G401 (cell line): ENCODE data around the gene COLEC12. TPM values are rescaled to one million over a fixed set of nuclear protein-coding genes. Genes with fewer than 3 reads are reported as not detected.
"Not testable (repeated sequence)": the region's sequence is repeated elsewhere in the genome, so short reads cannot be mapped to it uniquely, and the experiment has no call there.

Experiments
- DNase-seq: peaks from one replicate; pipeline ENCODE4 v3.0.0-alpha.2; 2015; ENCODE audit warnings: low spot score
- in situ Hi-C: cut with HindIII; loops from 2 replicates; pipeline ENCODE4 v1.10.0; 2016; ENCODE audit warnings: low sequenced_read_pairs, mixed read lengths
- total RNA-seq: library from RNA; depleted of rRNA; stranded (reverse); fragments of >200 nt; shearing (Covaris generic); gene quantifications from 2 replicates; pipeline ENCODE4 v1.2.3, GENCODE V29; 2014

COLEC12 gene
- total RNA-seq, 1 experiment from 2014 or later, result 2.4 TPM

DNA sequence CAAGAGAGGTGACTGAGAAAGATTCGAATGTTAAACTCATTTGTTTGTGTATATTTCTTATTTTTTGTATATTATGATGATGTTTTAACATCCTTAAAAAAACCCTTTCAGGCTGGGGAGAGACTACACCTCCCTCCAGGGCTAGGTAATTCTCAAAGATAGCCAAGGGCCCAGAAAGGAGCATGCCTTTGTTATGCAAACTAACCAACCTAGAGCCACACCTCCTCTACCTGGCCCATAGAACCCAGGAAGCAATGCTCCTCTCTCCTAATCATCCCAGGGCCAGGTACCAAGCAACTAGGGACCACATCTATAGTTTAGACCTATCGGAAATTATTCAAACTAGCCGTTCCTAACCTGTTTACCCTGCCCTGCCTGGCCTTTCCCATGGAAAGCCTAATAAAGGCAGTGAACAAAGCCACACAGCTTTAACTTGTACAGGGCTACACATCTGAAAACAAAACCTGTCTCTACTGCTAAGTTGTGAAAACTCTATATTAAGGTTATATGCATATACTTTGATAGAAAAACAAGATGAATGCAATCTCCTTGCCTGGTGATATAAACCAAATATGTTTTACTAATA is 79.7 kb downstream of the COLEC12 start:
- no peak for DNase-seq
- in situ Hi-C loops, result no loop called here

GRCh38 chr18:419541-420175 is 80.8 kb downstream of the COLEC12 start:
- no peak for DNase-seq
- in situ Hi-C loops, result no loop called here

GRCh38 chr18:417495-417894 is 83.0 kb downstream of the COLEC12 start:
- in situ Hi-C loops, result no loop called here
- DNase-seq, result no peak

- no peak for DNase-seq
- in situ Hi-C loops, result no loop called here
Observed at GRCh38 chr18:416930-417329, 83.6 kb downstream of the COLEC12 start.

DNA sequence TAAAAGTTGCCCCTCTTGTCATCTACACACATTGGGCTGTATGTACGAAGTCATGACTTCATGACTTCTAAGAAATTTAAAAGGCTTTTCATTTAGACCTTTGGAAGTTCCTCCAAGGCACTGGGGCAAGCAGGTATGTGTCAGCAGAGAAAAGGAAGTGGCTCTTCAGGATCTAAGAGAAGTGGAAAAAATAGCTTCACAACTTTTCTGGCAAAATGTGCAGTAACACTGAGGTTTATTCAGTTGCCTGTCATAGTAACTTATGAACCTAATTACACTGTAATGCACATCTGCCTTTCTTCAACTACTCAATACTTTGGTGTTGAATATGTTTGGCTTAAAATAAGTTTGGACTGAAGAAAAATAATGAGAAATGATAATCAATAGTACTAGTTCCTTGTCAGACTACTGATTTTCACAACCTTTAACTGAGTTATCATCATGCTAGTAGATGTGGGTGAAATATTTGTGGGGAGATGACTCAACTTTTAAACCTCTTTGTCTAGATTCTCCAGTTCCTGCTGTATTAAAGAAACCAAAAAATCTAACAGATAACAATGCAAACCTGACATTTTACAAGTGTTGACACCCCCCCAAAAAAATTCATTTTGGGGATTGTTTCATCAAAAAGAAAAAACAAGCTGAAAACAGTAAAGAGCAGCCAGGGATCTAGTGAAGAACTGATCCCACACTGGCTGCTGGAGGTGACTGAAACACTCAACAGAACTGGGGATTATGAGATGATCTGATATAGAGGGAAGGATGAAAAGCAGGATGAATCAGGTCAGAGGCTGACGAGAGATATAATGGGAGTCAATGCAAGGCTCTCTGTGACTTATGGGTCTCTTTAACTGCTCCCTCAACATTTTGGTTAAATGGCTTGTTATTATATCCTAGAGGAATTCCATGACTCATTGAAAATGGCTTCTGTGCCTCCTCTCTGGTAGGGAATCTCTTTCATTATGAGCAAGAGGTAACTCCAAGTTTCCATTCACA is 84.6 kb downstream of the COLEC12 start:
- in situ Hi-C loops, result no loop called here
- DNase-seq, result no peak

DNA sequence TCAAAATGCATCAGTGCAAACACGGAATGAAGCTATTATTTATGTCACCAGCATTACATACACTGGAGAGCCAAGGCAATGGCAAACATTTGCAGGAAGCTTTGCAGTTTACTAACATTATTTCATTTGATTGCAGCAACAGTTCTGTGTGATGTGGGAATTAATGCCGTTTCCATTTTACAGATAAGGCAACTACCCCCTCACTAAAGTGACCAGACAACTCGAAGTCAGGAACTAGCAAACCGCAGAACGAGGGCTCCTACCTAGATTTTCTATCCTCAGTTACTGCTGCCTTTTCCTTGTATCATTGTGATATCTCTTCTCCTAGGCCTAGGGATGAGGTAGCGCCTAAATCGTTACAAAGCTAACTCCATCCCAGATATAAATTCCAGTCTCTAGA is 85.5 kb downstream of the COLEC12 start:
- no peak for DNase-seq
- in situ Hi-C loops, result no loop called here

DNA sequence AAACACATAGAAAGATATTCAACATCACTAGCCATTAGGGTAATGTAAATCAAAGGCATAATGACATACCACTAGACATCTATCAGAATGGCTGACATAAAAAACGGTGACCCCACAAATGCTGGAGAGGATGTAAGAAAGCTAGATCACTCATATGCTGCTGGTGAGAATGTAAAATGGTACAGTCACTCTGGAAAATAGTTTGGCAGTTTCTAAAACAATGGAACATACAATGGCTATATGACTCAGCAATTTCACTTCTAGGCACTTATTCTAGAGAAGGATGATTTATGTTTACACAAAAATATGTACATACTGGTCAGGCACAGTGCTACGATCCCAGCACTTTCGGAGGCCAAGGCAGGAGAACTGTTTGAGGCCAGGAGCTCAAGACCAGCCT is 87.3 kb downstream of the COLEC12 start:
- in situ Hi-C loops, result no loop called here
- DNase-seq, result no peak

- DNase-seq, result no peak
- in situ Hi-C loops, result no loop called here
Observed at GRCh38 chr18:410047-410455, 90.5 kb downstream of the COLEC12 start.

DNA sequence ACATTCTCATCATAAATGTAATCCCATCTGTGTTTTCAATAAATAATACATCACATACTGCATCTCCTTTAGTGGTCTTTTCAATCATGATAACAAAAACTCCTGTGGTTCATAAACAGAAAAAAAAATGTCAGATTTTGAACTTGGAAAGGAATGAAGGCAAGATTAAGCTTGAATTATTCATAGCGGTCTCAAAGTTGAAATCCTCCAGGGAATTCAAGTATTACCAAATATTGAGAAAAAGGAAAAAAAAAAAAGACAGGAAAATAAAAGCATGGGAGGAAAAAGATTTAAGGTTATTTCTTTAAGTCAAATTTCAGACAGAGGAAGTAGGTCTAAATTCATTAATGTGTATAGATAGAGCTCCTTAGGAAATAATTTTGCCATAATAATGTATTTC is 92.1 kb downstream of the COLEC12 start:
- in situ Hi-C loops, result no loop called here
- no peak for DNase-seq

DNA sequence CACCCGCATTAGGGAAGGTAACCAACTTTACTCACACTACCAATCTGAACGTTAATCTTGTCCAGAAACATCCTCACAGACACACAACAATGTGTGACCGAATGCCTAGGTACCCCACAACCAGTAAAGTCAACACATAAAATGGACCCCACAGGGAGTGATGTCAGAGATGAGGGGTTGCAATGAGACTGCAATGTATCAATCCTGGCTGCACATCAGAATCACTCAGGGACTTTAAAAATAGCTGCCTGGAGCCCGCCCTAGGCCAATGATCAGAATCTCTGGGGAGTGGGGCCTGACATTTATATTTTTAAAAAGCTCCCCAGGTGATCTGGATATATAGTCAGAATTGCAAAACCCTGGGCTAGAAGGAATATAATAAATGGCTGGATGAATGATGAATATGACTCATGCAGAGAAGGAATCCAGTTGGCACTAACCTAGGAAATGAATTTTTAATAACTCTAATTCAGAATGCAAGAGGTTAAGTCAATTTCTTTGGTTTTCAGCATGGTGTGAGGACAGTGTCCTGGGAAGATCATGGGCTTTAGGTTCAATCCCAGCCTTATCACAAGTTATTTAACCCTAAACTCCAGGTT is 92.8 kb downstream of the COLEC12 start:
- no peak for DNase-seq
- in situ Hi-C loops, result no loop called here

- in situ Hi-C loops, result no loop called here
- DNase-seq, result no peak
Observed at GRCh38 chr18:407191-407590, 93.3 kb downstream of the COLEC12 start.

- in situ Hi-C loops, result no loop called here
- DNase-seq, result no peak
Observed at GRCh38 chr18:406677-407076, 93.8 kb downstream of the COLEC12 start.

DNA sequence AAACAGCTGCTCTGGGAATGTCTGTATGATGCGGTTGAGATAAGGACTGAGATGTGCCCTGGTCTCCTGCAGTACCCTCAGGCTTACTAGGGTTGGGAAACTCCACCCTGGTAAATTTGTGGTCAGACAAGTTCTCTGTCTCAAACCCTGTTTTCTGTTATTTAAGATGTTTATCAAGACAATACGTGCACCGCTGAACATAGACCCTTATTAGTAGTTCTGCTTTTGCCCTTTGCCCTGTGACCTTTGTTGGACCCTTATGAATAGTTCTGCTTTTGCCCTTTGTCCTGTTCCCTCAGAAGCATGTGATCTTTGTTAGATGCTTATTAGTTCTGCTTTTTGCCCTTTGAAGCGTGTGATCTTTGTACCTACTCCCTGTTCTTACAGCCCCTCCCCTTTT is 95.5 kb downstream of the COLEC12 start:
- DNase-seq, in situ Hi-C loops: not testable (repeated sequence)

DNA sequence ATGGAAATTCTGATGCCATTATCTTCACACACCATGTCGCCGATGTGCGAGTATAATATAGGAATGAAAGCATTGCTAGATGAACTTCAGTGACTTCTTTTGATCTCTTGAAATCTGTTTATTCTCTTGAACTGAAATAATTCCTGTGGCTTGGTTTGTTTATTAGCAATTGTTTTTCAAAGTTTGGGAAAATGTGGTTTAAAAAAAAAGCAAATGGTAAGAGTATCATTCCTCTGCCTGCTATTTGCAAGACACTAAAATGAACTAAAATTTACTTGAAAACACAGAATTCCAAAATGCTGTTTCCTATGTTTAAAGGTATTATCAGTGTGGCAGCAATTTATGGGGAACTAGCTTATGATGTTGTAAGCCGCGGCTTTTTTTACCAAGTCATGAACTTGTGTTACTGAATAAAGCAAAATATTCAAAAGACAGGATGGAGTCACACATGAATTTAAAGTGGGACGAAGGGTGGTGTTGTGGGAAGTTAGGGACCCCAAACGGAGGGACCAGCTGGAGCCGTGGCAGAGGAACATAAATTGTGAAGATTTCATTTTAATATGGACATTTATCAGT is 96.4 kb downstream of the COLEC12 start:
- in situ Hi-C loops, result no loop called here

DNA sequence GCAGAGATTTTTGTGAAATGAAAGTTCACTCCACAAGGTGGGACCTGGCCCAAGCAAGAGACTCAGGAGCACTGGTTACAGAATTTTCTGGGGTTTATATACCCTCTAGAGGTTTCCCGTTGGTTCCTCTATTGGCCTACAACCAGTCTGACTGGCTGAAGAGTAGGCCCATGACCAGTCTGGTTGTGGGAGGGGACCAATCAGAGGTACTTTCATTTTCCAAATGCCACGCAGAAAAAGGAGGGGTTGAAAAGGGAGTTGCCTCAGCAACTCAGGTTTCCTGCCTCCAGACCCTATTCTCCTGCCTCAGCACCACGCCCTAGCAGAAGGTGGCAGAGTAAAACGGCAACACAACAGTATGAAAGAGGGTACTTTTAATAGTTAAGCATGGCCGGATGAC is 98.4 kb downstream of the COLEC12 start:
- in situ Hi-C loops, result no loop called here
- no peak for DNase-seq

More for the DNA sequence above, 96.4 kb downstream of the COLEC12 start:
- no peak for DNase-seq

GRCh38 chr18:400456-400855 is 100.0 kb downstream of the COLEC12 start:
- no peak for DNase-seq
- in situ Hi-C loops, result no loop called here

GRCh38 chr18:399631-400135 is 100.8 kb downstream of the COLEC12 start:
- in situ Hi-C loops, result no loop called here
- no peak for DNase-seq

DNA sequence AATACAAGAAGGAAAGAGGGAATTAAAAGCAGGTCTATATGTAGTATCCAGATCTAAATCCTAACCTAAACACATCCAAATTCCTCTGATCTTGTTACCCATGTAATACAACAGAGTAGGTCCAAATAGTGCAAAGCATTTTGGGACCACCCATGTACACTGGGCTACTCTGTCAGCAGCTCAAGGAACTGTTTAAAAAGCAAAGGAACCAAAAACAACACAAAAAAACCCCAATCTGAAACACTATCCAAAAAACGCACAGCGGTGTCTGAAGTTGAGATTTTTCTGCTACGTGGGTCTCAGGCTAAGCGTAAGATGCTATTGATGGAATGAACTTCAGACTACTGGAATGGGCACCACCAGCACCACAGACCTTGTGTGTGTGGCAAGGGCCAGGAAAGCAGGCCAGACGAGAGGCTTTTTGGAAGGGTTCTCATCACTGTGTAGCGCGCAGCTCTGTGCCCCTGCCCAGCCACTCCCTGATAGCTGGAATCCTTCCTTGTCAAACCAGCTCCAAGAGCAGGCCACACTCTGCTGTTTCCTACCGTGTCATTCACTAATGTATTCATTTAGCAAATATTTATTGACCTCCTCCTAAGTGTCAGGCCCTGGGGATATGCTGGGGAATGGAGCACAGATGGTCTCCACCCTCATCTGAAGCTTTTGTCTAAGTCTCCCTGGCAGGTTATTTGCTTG is 101.4 kb downstream of the COLEC12 start:
- in situ Hi-C loops, result no loop called here
- no peak for DNase-seq

DNA sequence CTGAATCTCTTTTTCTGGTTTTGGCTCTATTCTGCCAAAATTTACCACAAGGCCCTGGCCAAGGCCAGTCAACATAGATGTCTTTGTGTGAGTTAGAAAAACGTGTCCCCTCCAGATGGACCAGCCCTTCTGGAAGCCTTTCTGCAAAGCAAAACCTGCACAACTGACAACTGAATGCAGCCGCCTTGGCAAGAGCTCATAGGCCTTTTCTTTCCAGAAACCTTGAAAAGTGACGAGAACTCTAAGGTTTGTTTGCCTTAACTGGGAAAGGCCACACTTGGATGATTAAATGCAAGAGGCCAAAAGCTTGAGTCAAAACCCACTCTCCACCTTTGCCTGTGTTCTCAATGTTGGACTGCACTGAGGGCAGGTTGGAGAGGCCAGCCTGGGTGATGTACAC is 103.9 kb downstream of the COLEC12 start:
- in situ Hi-C loops, result no loop called here
- DNase-seq, result no peak
